GM18519 (cell line): ENCODE results near the gene TESK2.

ENCODE experiments used
- ATAC-seq: cut with Tn5 transposase; IDR thresholded peaks from one replicate; pipeline ENCODE4 v1.9.1; 2021; ENCODE audit warnings: mild to moderate bottlenecking, moderate library complexity; ENCODE audit not compliant: unreplicated experiment, low FRiP score

The TESK2 gene

DNA sequence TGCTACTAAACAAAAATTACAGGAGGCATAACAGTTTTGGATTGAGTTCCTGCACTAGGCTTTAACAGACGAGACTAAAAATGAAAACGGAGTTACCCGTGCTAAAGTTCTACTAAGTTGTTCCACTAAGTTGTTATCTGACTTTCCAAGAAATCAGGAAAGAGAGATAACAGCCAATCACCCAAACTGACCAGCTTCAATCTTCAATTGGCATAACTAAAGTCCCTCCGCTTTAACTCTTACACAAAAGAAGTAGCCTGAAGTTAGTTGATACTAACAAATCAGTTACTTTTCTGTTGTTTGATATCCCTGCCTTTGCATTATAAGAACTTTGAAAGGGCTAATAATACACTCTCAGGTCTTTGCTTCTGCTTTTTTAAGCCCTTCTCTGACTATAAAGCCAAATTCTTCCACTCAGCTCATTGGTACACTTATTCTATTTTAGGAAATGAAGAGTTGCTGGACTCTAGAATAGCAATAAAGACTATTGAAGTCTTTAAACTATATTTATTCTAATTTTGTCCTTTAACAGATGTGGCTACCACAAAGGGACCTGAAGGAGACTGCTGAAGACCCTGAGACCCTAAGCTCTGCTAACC lies 61.3 kb downstream of the TESK2 start:
- no peak for ATAC-seq

DNA sequence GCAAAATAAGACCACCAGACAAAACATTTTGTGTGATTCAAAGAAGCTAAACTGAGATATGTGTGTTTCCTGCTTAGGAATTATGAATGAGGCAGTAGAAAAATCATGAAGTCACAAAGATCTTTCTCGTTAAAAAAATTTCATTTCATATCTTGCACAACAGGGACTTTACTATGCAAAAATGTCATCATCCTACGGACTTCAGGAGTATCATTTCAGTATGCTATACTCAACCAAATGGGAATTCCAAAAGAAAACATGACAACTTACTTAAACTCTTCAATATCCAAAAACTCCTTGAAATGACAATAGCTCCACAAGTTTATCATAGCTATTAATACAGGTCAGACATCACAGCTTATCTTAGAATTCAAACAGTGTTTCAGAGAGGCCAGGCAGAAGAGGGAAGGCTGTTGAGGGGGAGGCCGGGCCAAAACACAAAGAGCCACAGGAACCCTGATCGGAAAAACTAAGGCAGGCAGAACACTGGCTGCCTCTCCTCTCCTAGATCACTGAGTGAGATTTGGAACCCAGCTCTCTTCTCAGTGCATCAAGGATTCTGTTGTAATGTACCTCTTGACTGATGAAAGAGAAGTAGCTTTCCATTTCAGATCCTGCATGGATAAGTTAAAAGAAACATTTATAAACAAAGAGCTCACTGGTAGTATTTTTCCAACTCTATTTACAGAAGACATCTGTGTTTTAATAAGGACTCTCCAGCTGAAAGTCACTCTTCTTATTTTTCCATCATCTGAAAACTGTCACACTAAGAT lies 66.9 kb downstream of the TESK2 start:
- ATAC-seq = no peak

DNA sequence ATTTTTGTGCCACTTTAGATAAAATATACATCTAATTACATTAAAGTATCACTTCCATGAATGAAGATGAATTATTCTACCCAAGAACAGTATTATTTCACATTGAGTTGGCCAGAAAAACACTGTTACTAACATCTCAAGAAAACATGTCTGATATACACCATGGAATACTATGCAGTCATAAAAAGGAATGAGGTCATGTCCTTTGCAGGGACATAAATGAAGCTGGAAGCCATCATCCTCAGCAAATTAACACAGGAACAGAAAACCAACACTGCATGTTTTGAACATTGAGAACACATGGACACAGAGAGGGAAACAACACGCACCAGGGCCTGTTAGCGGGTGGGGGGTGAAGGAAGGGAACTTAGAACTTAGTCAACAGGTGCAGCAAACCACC lies 69.0 kb downstream of the TESK2 start:
- no peak for ATAC-seq

DNA sequence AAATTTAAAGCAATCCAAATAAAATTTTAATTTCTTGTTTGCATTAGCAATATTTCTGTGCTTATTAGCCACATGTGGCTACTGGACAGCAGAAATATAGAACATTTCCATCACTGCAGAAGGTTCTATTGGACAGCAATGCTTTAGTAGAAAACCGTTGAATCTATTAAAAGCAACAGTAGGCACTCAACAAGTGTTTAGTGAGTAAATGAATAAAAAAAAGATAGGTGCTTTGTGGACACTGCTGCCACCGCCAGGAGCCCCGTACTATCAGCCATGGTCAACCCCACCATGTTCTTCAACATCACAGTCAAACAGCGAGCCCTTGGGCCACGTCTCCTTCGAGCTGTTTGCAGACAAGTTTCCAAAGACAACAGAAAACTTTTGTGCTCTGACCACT lies 76.2 kb downstream of the TESK2 start:
- no peak for ATAC-seq

DNA sequence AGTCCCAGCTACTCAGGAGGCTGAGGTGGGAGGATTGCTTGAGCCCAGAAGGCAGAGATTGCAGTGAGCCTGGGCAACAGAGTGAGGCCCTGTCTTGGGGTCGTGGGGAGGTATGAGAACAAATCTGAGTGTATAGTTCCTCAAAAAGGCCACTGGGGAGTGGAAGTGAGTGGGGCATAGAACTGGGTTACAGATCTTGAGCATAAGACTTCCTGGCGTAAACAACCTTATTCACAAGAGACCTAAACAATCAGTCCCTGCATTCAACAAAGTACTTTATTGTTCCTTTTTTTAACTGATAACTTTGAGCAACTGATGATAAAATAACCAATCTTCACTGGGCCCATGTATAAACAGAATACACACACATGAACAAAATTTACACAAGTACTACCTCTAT lies 78.1 kb downstream of the TESK2 start:
- no peak for ATAC-seq

DNA sequence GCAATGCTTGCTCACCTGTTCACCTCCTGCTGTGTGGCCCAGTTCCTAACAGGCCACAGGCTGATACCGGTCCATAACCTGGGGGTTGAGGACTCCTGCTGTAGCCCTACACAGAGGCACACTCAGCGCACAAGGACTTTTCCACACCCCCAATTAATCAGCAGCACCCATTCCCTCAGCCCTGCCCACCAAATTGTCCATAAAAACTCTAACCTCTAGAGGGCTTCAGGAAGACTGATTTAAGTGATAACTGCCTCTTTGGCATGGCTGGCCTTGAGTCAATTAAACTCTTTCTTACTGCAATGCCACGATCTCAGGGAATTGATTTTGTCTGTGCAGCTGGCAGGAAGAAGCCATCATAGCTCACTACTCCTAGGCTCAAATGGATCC lies 79.5 kb downstream of the TESK2 start:
- no peak for ATAC-seq

DNA sequence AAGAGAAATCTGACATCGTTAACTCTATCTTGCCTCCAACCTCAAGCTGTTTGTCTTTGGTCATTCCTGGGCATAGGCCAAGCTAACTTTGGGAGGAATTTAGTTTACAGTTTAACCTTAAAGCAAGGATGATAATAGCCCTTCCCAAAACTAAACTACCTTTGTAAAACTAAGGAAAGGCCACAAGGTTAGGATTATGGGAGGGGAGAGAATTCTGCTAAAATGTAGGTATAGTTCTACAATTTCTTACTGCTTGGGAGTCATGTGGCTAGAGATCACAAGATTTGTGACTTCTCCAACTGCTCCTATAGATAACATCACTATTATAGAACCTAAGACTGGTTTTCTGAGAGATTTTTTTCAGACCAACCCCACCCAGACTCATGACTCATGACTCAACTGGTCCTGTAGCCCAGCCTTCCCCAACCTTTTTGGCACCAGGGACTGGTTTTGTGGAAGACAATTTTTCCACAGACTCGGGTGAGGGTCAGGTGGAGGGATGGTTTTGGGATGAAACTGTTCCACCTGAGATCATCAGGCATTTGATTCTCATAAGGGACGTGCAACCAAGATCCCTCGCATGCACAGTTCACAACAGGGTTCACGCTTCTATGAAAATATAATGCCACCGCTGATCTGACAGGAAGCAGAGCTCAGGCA lies 80.0 kb downstream of the TESK2 start:
- ATAC-seq = no peak

DNA sequence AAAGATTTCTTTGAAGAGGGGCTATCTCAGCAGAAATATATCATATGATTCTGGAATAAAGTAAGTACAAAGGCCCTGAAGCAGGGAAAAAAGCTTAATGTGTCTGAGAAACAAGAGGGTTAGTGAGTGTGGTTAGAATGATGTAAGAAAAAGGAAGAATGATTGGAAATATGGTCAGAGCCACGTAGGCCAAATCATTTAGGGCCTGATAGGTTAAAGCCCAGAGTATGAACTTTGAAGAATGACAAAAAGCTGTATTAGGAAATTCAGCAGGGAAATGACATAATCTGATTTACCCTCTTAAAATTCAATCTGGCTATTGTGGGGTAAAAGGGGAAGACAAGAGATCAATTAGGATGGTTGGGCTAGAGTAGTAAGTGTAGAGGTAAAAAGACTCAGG lies 81.7 kb downstream of the TESK2 start:
- ATAC-seq = no peak

DNA sequence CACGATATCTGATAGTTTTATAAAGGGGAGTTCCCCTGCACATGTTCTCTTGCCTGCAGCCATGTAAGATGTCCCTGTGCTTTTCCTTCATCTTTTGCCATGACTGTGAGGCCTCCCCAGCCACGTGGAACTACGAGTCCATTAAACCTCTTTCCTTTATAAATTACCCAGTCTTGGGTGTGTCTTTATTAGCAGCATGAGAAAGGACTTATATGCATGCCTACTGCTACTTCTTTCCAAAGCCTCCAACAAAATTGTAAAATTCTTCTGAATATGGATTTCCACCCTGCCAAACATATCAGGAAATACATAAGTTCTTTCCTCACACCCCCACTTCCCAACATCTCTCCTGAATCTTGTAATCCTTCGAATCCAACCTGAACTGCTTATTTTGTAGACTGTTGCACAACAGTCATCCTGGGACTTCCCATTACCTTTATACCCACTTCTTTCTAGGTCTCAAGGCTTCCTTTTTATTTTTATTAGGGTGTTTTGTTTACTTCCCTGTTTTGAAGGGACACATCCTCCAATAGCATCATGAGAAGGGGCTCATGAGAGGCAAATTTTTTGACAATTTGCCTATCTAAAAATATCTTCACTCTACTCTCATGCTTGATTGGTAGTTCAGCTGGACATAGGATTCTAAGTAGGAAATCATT lies 83.2 kb downstream of the TESK2 start:
- no peak for ATAC-seq

DNA sequence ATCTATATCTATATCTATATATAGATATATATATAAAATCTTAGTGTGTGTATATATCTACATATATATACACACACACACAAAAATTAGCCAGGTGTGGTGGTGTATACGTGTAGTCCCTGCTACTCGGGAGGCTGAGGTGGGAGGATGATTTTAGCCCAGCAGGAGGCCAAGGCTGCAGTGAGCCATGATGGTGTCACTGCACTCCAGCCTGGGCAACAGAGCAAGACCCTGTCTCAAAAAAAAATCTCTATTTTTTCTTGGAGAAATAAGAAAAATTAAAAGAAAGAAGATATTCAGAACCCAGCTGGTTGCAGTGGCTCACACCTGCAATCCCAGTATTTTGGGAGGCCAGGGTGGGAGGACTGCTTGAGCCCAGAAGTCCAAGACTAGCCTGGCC lies 85.3 kb downstream of the TESK2 start:
- ATAC-seq = no peak

DNA sequence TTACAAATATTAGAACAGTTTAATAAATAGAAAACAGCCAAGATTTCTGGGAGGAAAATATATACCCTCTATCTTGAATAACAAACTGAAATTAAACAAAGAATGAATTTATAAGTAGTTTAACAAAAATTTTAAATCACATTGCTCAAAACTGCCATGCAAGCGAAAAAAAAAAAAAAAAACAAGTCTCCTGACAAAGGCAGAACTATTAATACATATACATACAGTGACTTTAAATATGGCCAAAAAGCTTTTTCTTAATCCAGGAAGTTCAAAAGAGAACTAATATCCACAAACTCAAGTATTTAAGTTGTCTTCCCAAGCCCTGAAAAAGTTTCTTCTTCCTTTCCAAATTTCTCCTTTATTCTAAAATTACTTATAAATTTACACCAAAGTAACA lies 87.2 kb downstream of the TESK2 start:
- no peak for ATAC-seq

DNA sequence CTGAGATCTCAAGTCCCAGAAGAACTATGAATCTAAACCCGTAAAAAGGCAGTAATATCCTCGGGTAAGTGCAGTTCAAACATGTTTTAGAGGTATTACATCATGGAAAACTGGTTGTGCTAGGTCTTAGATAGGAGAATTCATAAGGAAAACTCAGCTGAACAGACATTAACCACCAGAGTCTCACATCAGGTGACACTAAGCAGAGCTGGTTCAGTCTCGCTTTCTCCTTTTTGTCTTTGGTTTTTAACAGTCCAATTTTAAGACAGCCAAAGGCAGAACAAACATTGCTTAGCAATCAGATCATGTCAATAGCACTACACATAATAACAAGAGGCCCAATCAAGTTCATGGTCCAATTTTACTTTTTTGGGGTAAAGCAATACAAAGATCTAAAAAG lies 87.7 kb downstream of the TESK2 start:
- ATAC-seq = no peak

DNA sequence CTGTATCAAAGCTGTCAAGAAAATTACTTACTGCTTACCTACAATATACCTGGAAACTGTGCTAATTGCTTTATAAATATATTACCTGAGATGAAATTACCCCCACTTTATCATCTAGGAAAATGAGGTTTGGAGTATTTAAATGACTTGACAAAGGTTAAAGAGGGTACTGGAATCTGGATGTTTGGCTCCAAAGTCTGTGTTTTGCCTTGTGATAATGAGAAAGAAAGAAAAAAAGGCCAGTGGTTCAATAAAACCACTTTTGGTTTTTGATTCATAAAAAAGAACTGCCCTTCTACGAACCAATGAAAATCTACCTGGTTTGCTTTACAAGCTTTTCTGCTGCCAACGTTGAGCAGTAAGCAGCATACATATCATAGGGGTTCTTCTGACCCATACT lies 89.4 kb downstream of the TESK2 start:
- ATAC-seq = no peak

DNA sequence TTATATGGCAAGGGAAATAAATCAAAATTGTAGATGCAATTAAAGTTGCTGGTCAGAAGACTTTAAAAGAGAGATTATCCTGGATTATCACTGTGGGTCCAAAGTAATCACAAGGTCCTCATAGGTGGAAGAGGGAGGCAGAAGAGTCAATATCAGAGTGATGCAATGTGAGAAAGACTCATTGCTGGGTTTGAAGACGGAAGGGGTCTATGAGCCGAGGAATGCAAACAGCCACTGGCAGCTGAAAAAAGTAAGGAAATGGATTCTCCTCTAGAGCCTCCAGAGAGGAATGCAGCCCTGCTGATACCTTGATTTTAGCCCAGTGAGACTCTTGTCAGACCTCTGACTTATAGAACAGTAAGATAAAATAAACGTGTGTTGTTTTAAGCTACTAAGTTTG lies 90.9 kb downstream of the TESK2 start:
- no peak for ATAC-seq

DNA sequence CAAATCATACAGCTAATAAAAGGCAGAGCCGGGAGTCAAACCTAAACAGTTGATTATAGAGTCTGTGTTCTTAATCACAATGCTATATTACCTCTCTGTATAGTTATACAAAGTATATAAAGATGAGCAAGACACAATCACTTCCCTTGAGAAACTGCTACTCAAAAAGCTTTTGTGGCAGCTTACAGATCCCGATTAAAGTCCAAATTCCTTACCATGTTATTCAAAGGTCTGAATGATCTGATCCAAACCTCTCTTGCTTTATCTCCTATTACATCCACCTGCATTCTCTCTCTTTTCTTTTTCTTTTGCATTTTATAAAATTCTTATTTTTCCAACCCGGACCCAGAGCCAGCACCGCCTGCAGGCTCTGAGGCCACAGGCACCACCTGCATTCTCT lies 93.7 kb downstream of the TESK2 start:
- ATAC-seq = no peak

DNA sequence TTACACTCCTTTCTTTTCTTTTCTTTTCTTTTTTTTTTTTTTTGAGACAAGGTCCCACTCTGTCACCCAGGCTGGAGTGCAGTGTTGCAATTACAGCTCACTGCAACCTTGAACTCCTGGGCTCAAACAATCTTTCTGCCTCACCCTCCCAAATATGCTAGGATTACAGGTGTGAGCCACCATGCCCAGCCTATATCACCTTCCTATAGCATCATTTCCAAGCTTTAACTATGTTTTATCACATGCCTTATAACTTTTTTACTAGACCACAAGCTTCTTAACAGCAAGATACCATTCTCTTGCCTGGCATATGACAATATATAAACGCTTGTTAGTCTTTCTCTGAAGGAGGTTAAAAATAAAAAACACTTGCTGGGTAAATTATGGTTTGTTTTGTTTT lies 95.4 kb downstream of the TESK2 start:
- ATAC-seq = no peak

DNA sequence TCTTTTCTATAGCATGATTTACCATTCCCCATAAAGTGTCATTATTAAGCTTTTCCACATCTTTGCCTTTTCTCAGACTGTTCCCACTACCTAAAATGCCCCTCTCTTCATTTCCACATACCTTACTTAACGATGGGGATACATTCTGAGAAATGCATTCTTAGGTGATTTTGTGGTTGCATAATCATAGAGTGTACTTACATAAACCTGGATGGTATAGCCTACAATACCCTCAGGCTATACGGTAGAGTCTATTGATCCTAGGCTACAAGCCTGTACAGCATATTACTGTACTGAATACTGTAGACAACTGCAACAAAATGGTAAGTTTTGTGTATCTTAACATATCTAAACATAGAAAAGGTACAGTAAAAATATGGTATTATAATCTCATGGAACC lies 95.9 kb downstream of the TESK2 start:
- ATAC-seq = no peak

DNA sequence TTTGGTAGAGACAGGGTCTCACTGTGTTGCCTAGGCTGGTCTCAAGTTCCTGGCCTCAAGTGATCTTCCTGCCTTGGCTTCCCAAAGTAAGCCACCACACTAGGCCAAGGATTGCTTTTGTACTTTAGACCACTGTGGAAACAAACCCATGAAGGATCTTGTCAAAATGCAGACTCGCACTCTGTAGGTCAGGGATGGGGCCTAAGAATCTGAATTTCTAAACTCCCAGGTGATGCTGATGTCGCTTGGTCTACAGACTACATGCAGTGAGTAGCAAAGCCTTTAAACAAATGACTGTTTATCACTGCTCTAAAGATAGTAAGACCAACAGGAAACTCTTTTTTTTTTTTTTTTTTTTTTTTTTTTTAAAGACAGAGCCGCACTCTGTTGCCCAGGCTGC lies 96.6 kb downstream of the TESK2 start:
- no peak for ATAC-seq

DNA sequence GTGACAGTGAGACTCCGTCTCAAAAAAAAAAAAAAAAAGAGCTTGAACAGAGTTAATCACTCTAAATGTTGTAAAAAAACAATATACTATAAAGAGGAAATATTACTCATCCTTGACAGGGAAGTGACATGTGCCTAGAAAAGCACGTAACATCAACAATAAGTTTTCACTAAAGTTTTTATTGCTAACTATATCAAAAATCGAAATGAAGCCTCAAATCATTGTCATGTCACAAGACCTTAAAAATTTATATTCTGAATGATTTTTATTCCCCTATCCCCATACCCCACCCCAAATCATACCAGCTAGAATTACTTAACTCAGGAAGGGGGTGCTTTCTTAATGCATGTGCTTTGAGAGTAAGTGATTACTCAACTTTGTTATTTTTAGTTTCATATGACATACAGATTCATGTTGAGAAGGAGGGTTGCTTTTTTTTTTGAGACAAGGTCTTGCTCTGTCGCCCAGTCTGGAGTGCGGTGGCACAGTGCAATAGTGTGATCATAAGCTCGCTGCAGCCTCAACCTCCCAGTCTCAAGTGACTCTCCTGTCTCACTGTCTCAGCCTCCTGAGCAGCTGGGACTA lies 97.2 kb downstream of the TESK2 start:
- ATAC-seq = peak; percentile 56

DNA sequence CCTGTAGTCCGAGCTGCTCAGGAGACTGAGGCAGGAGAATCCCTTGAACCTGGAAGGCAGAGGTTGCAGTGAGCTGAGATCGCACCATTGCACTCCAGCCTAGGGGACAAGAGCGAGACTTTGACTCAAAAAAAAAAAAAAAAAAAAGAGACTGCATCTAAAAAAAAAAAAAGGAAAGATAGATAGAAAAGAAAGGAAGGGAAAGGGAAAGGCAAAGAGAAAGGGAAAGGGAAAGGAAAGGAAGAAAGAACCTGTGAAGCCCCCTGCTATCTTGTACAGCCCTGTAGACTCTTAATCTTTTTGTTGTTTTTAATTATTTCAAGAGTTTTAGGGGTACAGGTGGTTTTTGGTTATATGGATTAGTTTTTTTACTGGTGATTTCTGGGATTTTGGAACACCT lies 104.7 kb downstream of the TESK2 start:
- no peak for ATAC-seq

DNA sequence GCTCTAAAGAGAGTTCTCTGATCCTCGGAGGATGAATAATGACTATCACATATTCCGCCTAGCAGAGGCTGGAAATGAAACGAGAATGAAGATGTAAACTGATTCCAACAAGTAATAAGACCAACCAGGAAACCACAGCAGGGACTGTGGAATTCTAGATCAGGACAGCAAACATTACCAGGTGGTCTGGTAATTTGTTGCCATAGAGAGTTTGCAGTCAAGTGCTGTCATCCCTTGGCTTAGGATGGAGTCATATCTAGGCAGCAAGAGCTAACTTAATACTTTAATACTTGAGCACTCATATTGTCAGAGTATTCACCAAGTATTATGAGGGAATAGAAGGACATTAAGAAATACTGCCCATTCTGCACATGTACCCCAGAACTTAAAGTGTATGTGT lies 105.7 kb downstream of the TESK2 start:
- no peak for ATAC-seq
